ENCODE data around the gene KIAA1614.

The KIAA1614 gene

GRCh38 chr1:180920702-180921101 is 8.0 kb downstream of the KIAA1614 start:
- H3K4me3 ChIP-seq (ENCODE audit: low read depth, low read length): no peak overlapping the region
- TF ChIP-seq CTCF (IDR thresholded peaks at IDR 0.05; ENCODE audit: control insufficient read depth, extremely low read depth, insufficient read depth): peak; percentile 30
- no peak for DNase-seq (ENCODE audit: low read depth)

GRCh38 chr1:180921386-180921785 is 8.7 kb downstream of the KIAA1614 start:
- no peak for DNase-seq (ENCODE audit: low read depth)
- no peak for TF ChIP-seq CTCF (IDR thresholded peaks at IDR 0.05; ENCODE audit: control insufficient read depth, extremely low read depth, insufficient read depth)

GRCh38 chr1:180921891-180922630 is 9.4 kb downstream of the KIAA1614 start:
- DNase-seq (ENCODE audit: low read depth): no peak
- no peak for TF ChIP-seq CTCF (IDR thresholded peaks at IDR 0.05; ENCODE audit: control insufficient read depth, extremely low read depth, insufficient read depth)
- no peak overlapping the region for H3K4me3 ChIP-seq (ENCODE audit: low read depth, low read length)

More at GRCh38 chr1:180921386-180921785, 8.7 kb downstream of the KIAA1614 start:
- no peak overlapping the region for H3K4me3 ChIP-seq (ENCODE audit: low read depth, low read length)

GRCh38 chr1:180922631-180923015 is 9.9 kb downstream of the KIAA1614 start:
- no peak for DNase-seq (ENCODE audit: low read depth)
- TF ChIP-seq CTCF (IDR thresholded peaks at IDR 0.05; ENCODE audit: control insufficient read depth, extremely low read depth, insufficient read depth): no peak
- H3K4me3 ChIP-seq (ENCODE audit: low read depth, low read length): no peak overlapping the region

- no peak for DNase-seq (ENCODE audit: low read depth)
- H3K4me3 ChIP-seq (ENCODE audit: low read depth, low read length): no peak overlapping the region
- no peak for TF ChIP-seq CTCF (IDR thresholded peaks at IDR 0.05; ENCODE audit: control insufficient read depth, extremely low read depth, insufficient read depth)
Measured at GRCh38 chr1:180923021-180923841, 10.5 kb downstream of the KIAA1614 start.

GRCh38 chr1:180923887-180924286 is 11.2 kb downstream of the KIAA1614 start:
- DNase-seq (ENCODE audit: low read depth): no peak
- no peak overlapping the region for H3K4me3 ChIP-seq (ENCODE audit: low read depth, low read length)
- no peak for TF ChIP-seq CTCF (IDR thresholded peaks at IDR 0.05; ENCODE audit: control insufficient read depth, extremely low read depth, insufficient read depth)

All from LNCaP clone FGC (cell line).